Esophagus muscularis mucosa (tissue), 4 donors: ENCODE data around the gene CABLES1. TPM values are rescaled to one million over a fixed set of nuclear protein-coding genes. Genes with fewer than 3 reads are reported as not detected.
"Not testable (repeated sequence)": the region's sequence is repeated elsewhere in the genome, so short reads cannot be mapped to it uniquely, and the experiment has no call there.

Experiments
- DNase-seq: peaks from one replicate; pipeline ENCODE4 v3.0.0-alpha.2; 2017; ENCODE audit errors: extremely low spot score
- H3K27ac ChIP-seq, 4 donors: fragments of 200-600 bp; sonication (generic); replicated peaks in 1 of 4; 1 replicate in 3 of 4; 2 replicates in 1 of 4; pipeline ENCODE4 v1.5.1; 2016 to 2019; ENCODE audit warnings: mild to moderate bottlenecking in 1 of 4
- H3K27me3 ChIP-seq, 4 donors: fragments of 200-600 bp; sonication (generic); one replicate each; pipeline versions ENCODE4 v1.5.1 to v1.6.0; 2016 to 2019
- H3K36me3 ChIP-seq, 4 donors: fragments of 200-600 bp; sonication (generic); one replicate each; pipeline ENCODE4 v1.5.1; 2016 to 2019
- H3K4me1 ChIP-seq, 4 donors: fragments of 200-600 bp; sonication (generic); one replicate each; pipeline ENCODE4 v1.5.1; 2016 to 2019
- H3K4me3 ChIP-seq, 4 donors: fragments of 200-600 bp; sonication (generic); 1 replicate in 2 of 4; 2 replicates in 2 of 4; pipeline ENCODE4 v1.5.1; 2016 to 2019; ENCODE audit warnings: mild to moderate bottlenecking in 4 of 4, moderate library complexity in 1 of 4
- H3K9me3 ChIP-seq, 4 donors: fragments of 200-600 bp; sonication (generic); 1 replicate in 3 of 4; 2 replicates in 1 of 4; pipeline ENCODE4 v1.5.1; 2016 to 2019
- EP300 ChIP-seq: sonication (generic); formaldehyde crosslinking; IDR thresholded peaks from one replicate; pipeline ENCODE4 v1.6.1; 2017; ENCODE audit warnings: antibody characterized with exemption
- POLR2A ChIP-seq: fragments of 450-650 bp; IDR thresholded peaks from one replicate; pipeline ENCODE4 v1.6.1; 2017; ENCODE audit warnings: antibody characterized with exemption, moderate library complexity, mild to moderate bottlenecking, low read depth
- POLR2AphosphoS5 ChIP-seq, 2 donors: sonication (generic); formaldehyde crosslinking; IDR thresholded peaks; one replicate each; pipeline ENCODE4 v1.6.1; 2017; ENCODE audit warnings: antibody characterized with exemption in 2 of 2
- WGBS: methylation state at CpG from one replicate; pipeline ENCODE4 v1.1.5; 2018; 5-methylcytosine and 5-hydroxymethylcytosine counted together
- intact Hi-C: fragments of 100-400 bp; cut with DNase I; formaldehyde crosslinking; loops from one replicate; pipeline ENCODE4 v1.15.1; 2023
- total RNA-seq, 4 donors: library from RNA; depleted of rRNA; stranded (reverse); fragments of >200 nt; gene quantifications; one replicate each; pipeline versions ENCODE4 v1.1.0 to v1.2.1, GENCODE V29; 2016
- TF ChIP-seq, protein P1 (sequence below), 3 experiments: fragments of 200-600 bp in 2 of 3; fragments of 450-650 bp in 1 of 3; sonication (generic) in 2 of 3; IDR thresholded peaks; one replicate each; pipeline ENCODE4 v1.5.1; 2017 to 2019; ENCODE audit warnings: antibody characterized with exemption in 3 of 3, mild to moderate bottlenecking in 2 of 3, moderate library complexity in 1 of 3

Gene CABLES1
- total RNA-seq, 4 donors from 2014 or later, result 3.8 to 8.3 (median 6.4) TPM

DNA sequence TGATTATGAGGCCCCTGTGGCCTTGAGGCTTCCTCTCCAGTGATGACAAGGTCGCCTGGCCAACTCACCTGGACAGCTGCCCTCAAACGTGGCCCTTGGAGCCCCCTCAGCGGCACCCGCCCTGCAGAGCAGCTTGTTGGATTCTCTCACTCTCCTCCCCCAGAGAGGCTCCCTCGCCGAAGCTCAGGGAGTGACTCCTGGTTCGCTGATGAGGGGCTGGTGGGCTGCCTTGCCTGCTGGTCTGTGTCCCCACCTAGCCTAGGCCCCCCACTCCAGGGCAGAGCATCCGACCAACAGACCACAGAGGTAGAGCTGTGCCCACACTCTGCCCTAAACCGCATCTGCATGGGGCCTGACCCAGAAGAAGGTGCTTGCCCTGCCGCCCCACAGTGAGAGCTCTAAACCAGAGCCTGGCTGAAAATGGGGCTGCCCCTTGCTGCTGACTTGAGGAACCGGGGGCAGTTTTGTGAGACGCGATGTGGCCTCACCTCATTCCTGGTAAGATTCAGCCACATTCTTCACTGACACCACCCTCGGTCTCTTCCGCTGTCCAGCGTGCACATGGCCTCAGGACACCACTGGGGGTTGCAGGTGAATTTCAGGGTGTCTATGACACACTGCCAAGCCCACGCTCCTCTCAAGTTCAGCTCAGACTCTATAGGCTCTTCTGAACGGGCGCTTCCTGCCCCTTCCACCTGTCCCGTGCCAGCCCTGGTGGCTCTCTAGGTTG lies 131.6 kb downstream of the CABLES1 start:
- Histone ChIP-seq H3K27ac (no peak overlapping the region), H3K4me3 (no peak overlapping the region), H3K9me3 (peaks cover 0 to 6% (median 3%) of the 10 kb centered on the region in 4 donors), H3K27me3 (no peaks in the 10 kb centered on the region), H3K4me1 (no peaks in the 10 kb centered on the region), H3K36me3 (no peaks in the 10 kb centered on the region)
- no peak for DNase-seq
- TF ChIP-seq POLR2AphosphoS5 (IDR thresholded peaks at IDR 0.05) (no peak), POLR2A (no peak), EP300 (no peak)
- TF ChIP-seq, protein P1, sequence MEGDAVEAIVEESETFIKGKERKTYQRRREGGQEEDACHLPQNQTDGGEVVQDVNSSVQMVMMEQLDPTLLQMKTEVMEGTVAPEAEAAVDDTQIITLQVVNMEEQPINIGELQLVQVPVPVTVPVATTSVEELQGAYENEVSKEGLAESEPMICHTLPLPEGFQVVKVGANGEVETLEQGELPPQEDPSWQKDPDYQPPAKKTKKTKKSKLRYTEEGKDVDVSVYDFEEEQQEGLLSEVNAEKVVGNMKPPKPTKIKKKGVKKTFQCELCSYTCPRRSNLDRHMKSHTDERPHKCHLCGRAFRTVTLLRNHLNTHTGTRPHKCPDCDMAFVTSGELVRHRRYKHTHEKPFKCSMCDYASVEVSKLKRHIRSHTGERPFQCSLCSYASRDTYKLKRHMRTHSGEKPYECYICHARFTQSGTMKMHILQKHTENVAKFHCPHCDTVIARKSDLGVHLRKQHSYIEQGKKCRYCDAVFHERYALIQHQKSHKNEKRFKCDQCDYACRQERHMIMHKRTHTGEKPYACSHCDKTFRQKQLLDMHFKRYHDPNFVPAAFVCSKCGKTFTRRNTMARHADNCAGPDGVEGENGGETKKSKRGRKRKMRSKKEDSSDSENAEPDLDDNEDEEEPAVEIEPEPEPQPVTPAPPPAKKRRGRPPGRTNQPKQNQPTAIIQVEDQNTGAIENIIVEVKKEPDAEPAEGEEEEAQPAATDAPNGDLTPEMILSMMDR (IDR thresholded peaks at IDR 0.05), result no peak
- WGBS, result 86% methylated on average over 17 of the region's 20 CpGs
- intact Hi-C loops, result no loop called here

DNA sequence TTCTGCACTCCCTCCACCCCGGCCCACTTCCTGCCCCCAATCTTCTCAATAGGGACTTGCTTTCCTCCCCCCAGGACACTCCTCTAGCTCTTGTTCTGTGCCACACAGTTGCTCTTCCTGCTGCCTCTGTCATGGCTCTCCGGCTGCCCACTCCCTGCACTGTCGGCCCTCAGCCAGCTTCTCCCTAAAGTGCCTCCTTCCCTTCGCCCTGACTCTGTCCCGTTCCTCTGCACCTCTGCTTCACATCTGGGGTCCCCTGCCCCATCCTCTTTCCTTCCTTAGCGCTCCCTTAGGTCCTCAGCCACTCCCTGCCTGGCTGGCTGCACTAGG lies 132.1 kb downstream of the CABLES1 start:
- no peak for DNase-seq
- WGBS, result 89% methylated on average over 6 of the region's 6 CpGs
- Histone ChIP-seq H3K27me3 (no peaks in the 10 kb centered on the region), H3K4me3 (no peak overlapping the region), H3K36me3 (no peaks in the 10 kb centered on the region), H3K27ac (no peak overlapping the region), H3K4me1 (no peaks in the 10 kb centered on the region), H3K9me3 (peaks cover 0 to 6% (median 3%) of the 10 kb centered on the region in 4 donors)
- TF ChIP-seq POLR2A, result no peak
- TF ChIP-seq POLR2AphosphoS5 (IDR thresholded peaks at IDR 0.05), result no peak
- TF ChIP-seq EP300, result no peak
- TF ChIP-seq, protein P1 (IDR thresholded peaks at IDR 0.05), result no peak
- intact Hi-C loops, result no loop called here

DNA sequence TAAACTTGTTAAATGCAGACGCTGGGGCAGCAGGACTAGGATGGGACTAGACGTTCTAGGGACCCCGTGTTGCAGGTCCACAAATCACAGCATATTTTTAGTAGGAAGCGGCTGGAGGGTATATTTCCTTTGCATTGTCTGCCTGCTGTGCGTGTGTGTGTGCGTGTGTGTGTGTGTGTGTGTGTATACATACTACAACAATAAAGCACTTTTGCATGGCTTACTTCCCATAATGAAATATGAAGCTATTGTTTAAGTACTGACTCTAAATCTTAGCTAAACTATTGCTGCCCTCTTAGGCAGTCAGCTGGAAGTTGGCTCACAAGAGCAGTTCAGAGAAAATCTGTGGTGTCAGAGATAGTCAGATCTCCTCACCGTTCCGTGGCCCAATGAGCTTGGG lies 133.4 kb downstream of the CABLES1 start:
- TF ChIP-seq POLR2A, result no peak
- DNase-seq, result no peak

DNA sequence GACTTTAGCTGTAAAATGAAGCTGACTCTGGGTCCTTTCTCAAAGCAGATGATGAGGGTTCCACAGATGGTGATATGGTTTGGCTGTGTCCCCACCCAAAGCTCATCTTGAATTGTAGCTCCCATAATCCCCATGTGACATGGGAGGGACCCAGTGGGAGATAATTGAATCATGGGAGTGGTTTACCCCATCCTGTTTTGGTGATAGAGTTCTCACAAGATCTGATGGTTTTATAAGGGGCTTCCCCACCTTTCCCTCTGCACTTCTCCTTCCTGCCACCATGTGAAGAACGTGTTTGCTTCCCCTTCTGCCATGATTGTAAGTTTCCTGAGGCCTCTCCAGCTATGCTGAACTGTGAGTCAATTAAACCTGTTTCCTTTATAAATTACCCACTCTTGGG lies 133.8 kb downstream of the CABLES1 start:
- H3K4me3 ChIP-seq, H3K9me3 ChIP-seq, intact Hi-C loops, H3K27me3 ChIP-seq, H3K4me1 ChIP-seq, H3K36me3 ChIP-seq, H3K27ac ChIP-seq, DNase-seq: not testable (repeated sequence)
- WGBS, result 70% methylated on average over 1 of the region's 1 CpG

More for the DNA sequence above, 133.4 kb downstream of the CABLES1 start:
- H3K4me3 ChIP-seq, result no peak overlapping the region
- H3K36me3 ChIP-seq, result no peaks in the 10 kb centered on the region
- no peaks in the 10 kb centered on the region for H3K27me3 ChIP-seq
- H3K9me3 ChIP-seq, result peaks cover 0 to 6% (median 3%) of the 10 kb centered on the region in 4 donors
- no peak overlapping the region for H3K27ac ChIP-seq
- 88% methylated on average over 7 of the region's 8 CpGs for WGBS
- intact Hi-C loops, result no loop called here
- H3K4me1 ChIP-seq, result no peaks in the 10 kb centered on the region

DNA sequence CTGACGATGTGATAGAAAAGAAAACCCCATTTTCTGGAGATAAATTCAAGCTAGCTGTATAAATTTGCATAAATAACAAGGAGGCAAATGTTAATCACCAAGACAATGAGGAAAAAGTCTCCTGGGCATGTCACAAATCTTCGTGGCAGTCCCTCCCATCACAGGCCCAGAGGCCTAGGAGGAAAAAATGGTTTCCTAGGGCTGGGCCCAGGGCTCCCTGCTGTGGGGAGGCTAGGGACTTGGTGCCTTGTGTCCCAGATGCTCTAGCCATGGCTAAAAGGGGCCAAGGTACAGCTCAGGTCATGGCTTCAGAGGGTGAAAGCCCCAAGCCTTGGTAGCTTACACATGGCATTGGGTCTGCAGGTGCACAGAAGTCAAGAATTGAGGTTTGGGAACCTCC lies 134.6 kb downstream of the CABLES1 start:
- Histone ChIP-seq H3K27ac (no peak overlapping the region), H3K27me3 (no peaks in the 10 kb centered on the region), H3K4me3 (no peak overlapping the region), H3K4me1 (no peaks in the 10 kb centered on the region), H3K9me3 (peaks cover 0 to 6% (median 3%) of the 10 kb centered on the region in 4 donors), H3K36me3 (no peaks in the 10 kb centered on the region)
- TF ChIP-seq, protein P1 (IDR thresholded peaks at IDR 0.05), result no peak
- TF ChIP-seq POLR2A (no peak), POLR2AphosphoS5 (IDR thresholded peaks at IDR 0.05) (no peak), EP300 (no peak)
- DNase-seq, result no peak
- intact Hi-C loops, result no loop called here
- WGBS, result 98% methylated on average over 2 of the region's 2 CpGs
